HS-27A (cell line): ENCODE measurements around the gene EVA1A.
A peak's percentile ranks its signal among the peaks of the same experiment; 100 is the strongest.
"Not testable (repeated sequence)": the region's sequence is repeated elsewhere in the genome, so short reads cannot be mapped to it uniquely, and the experiment has no call there.

Experiments used
- DNase-seq: peaks from one replicate; pipeline ENCODE4 v3.0.0-alpha.2; 2012; ENCODE audit warnings: low read depth, missing footprints

The EVA1A gene

GRCh38 chr2:75517547-75518230 is 43.0 kb downstream of the EVA1A start:
- DNase-seq, result no peak

GRCh38 chr2:75516378-75517360 is 44.1 kb downstream of the EVA1A start:
- no peak for DNase-seq

DNA sequence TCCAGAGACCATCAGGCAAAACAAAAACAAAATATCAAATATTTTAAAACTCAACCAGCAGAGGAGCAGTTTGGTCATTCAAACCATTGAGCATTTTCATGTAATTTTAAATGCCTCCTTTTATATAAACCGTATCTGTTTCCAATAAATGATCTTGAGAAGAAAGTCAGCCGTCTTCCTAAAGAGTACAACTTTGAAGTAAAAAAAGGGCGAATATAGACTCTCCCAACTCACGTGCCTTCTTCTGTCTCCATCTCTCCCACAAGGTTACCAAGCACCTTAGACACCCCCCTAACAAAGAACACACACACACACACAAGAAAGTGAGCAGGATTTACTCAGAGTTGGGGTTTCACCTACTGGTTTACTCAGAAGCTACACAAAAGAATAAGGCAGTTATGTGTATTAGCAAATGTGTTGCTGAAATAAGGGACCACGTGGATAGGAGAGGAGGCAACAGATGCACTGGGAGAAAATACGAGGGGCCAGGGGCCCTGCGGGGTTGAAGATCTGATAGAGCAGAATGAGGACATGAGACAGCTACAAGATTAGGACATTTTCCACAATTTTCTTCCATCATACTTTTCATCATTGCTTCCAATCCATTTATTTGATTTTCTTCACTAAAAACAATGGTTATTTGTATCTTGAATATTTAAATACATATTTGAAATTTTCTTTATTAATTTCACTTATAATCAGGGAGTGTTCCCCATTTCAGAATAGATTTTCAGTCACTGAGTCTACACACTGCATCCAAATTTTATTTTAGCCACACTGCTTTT is 45.0 kb downstream of the EVA1A start:
- DNase-seq, result no peak

GRCh38 chr2:75513616-75514170 is 47.0 kb downstream of the EVA1A start:
- DNase-seq, result no peak

GRCh38 chr2:75512455-75513212 is 48.1 kb downstream of the EVA1A start:
- DNase-seq, result no peak

DNA sequence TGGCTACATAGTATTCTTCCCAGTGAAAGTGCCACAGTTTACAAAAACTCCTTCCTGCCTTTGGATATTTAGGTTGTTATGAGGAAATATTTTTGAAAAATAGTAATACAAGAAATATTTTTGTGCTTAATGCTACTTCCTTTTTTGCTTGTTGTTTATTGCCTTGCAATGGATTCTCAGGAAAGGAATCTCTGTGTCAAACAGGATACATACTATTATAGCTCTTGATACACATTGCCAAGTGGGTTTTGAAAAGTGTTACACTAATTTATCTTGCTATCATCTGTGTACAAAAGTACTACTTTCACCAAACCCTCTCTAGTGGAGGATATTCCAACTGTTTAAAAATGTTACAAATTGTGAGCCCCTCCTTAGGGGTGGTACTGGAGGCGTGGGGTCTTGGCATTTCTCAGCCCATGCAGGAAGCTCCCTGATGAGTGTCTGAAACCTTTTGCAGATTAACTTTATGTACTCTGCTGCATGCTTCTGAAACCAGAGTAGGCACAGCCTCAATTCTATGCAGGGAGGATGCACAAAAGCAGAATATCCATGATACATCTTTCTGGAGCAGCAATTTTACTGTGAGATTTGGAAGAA is 54.5 kb downstream of the EVA1A start:
- DNase-seq, result no peak

GRCh38 chr2:75505012-75505411 is 55.7 kb downstream of the EVA1A start:
- no peak for DNase-seq

DNA sequence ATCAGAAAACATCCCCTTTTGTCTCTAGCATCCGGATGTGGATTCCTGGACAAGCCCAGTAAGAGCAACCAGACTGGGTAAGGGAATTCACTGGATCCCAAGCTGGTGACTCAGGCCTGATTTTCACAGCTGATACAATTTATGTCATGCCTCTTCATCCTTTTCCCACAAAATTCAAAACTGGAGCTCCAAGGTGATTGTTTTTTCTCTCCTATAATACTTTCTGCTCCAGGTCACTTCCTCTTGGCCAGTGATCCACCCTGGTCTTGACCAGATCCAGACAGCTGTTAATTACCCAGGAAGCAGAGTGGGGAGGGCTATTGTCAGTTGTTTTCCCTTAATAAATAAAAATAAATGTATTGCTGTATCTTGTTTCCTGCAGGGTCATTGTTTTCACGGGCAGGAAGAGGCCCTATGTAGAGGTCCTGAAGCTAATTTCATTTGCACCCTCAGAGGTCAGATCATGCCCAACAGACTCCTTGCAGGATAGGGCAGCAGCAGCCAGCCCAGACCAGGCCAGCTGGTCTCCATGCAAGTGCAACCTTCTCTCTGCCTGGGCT is 57.6 kb downstream of the EVA1A start:
- peak; percentile 69 for DNase-seq

DNA sequence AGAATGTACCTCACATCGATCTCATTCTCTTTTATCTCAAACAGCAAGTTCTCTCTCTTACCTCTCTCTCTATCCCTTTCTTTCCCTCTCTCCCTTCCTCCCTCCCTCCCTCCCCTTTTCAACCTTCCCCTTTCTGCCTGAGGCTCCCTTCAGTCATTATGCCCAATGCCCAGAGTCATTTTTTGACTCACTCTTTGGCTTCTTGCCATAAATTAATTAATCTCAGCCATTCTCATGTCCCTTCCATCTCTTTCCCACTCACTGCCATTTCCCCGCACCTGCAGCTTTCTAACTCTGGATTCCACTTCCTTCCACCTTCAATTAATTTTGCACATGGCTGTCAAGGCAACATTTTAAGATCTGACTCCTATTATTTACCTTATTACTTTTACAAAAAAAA is 60.1 kb downstream of the EVA1A start:
- DNase-seq, result no peak

GRCh38 chr2:75499534-75499933 is 61.2 kb downstream of the EVA1A start:
- DNase-seq, result no peak

DNA sequence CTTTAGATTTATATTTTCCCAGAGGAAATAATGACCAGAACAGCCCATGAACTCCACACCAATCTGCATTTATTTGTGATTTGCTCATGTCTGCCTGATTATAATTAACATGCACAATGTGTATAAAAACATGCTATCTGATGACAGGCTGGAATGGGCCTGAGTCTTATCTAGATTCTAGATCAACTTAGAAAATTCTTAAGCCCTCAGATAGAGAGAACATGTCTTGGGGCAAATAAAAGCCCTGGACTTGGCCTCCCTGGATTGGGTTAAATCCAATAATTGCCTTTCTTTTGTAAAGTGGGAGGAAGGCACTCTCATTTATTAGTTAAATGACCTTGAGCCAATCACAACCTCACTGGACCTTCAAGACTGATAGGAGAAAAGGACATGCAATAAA is 61.8 kb downstream of the EVA1A start:
- no peak for DNase-seq

GRCh38 chr2:75497256-75497655 is 63.5 kb downstream of the EVA1A start:
- no peak for DNase-seq

DNA sequence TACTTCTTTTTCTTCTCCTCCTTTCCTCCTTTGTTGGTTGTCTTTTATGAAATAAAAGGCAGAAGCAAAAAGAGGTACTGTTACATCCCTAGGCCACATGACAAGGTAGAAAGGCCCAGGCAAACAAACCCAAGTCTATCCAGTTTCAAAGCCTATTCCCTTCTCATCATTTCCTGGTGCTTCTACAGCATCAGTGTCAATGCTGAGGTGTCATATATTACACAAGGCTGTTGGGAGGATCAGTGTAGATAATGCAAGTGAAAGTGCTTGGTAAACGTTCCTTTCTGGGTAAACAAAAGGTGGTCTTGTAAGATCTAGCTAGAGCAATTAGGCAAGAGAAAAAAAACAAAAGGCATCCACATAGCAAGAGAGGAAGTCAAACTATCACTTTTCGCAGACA is 64.9 kb downstream of the EVA1A start:
- no peak for DNase-seq

GRCh38 chr2:75494137-75494769 is 66.5 kb downstream of the EVA1A start:
- no peak for DNase-seq

DNA sequence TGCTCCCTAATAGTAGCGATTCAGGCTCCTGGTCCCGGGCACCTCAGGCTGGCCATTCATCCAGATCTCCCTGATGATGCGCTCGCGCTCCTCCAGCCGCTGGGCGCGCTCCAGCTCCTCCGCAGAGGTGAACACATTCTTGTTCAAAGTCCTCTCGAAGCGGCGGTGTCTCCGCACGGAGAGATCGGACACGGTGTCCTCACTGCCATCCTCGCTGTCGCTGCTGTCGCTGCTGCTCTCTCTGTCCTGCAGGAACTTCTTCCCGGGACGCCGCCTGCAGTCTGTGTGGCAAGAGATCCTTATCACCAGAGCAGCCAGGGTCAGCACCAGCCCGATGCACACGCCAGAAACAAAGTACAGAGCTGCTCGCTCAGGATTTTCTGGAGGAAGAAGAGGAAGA is 67.5 kb downstream of the EVA1A start:
- DNase-seq, result no peak

GRCh38 chr2:75491129-75491753 is 69.5 kb downstream of the EVA1A start:
- no peak for DNase-seq

DNA sequence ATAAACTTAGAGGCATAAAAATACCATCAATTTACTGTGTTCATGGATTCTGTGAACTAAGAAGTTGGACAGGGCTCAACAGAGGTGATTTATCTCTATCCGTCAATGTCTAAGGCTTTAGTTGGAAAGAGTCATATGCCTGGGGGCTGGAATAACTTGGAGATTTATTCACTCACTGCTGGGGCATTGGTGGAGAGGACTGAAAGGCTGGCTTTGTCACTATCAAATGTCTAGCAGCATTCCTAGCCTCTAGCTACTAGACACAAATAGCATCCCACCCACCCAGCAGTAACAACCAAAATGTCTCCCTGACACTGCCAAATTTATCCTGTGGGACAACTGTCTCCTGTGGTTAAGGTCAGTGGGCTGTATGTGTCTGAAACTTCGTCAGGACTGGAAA is 71.0 kb downstream of the EVA1A start:
- DNase-seq, result no peak

- no peak for DNase-seq
Measured at GRCh38 chr2:75488157-75488556, 72.6 kb downstream of the EVA1A start.

DNA sequence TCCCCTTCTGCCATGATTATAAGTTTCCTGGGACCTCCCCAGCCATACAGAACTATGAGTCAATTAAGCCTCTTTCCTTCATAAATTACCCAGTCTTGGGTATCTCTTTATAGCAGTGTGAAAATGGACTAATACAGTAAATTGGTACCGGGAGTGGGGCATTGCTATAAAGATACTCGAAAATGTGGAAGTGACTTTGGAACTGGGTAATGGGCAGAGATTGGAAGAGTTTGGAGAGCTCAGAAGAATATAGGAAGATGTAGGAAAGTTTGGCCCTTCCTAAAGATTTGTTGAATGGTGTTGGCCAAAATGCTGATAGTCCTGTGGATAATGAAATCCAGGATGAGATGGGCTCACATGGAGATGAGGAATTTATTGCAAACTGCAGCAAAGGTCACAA is 74.0 kb downstream of the EVA1A start:
- DNase-seq, result not testable (repeated sequence)

- DNase-seq, result no peak
Measured at GRCh38 chr2:75484840-75485239, 75.9 kb downstream of the EVA1A start.
